Loucy (cell line): ENCODE data around the gene GNAZ.

Experiments
- H2AFZ ChIP-seq: fragments of 200-600 bp; sonication (generic); 2 replicates; pipeline ENCODE4 v1.6.0; 2016; ENCODE audit warnings: antibody characterized with exemption, mild to moderate bottlenecking, low read length, moderate library complexity
- H3F3A ChIP-seq: fragments of 200-600 bp; 2 replicates; pipeline ENCODE4 v1.6.0; 2016; ENCODE audit warnings: antibody characterized with exemption, low read depth, mild to moderate bottlenecking
- H3K27me3 ChIP-seq: fragments of 200-600 bp; sonication (generic); 2 replicates; pipeline ENCODE4 v1.6.1; 2014; ENCODE audit warnings: low read length, mild to moderate bottlenecking; ENCODE audit not compliant: insufficient read depth, poor library complexity, severe bottlenecking
- H3K36me3 ChIP-seq: fragments of 200-600 bp; sonication (generic); 2 replicates; pipeline ENCODE4 v1.6.1; 2016; ENCODE audit warnings: low read length; ENCODE audit not compliant: insufficient read depth
- H3K4me1 ChIP-seq: fragments of 200-600 bp; sonication (generic); 2 replicates; pipeline ENCODE4 v1.5.1; 2014; ENCODE audit warnings: low read length, mild to moderate bottlenecking; ENCODE audit not compliant: insufficient read depth, poor library complexity, severe bottlenecking
- H3K4me2 ChIP-seq: fragments of 200-600 bp; sonication (generic); 2 replicates; pipeline ENCODE4 v1.6.0; 2014; ENCODE audit warnings: antibody characterized with exemption, low read length, low read depth, mild to moderate bottlenecking; ENCODE audit not compliant: poor library complexity, severe bottlenecking
- H3K4me3 ChIP-seq: fragments of 200-600 bp; sonication (generic); 2 replicates; pipeline ENCODE4 v1.5.1; 2014; ENCODE audit warnings: low read length, mild to moderate bottlenecking, mixed read lengths; ENCODE audit not compliant: poor library complexity, severe bottlenecking
- H3K79me2 ChIP-seq: fragments of 200-600 bp; sonication (generic); 2 replicates; pipeline ENCODE4 v1.6.1; 2014; ENCODE audit warnings: low read length; ENCODE audit not compliant: insufficient read depth
- H3K9ac ChIP-seq: fragments of 200-600 bp; sonication (generic); 2 replicates; pipeline ENCODE4 v1.6.0; 2014; ENCODE audit warnings: mild to moderate bottlenecking, low read depth, low read length, moderate library complexity; ENCODE audit not compliant: poor library complexity, severe bottlenecking
- H3K9me2 ChIP-seq: fragments of 200-600 bp; sonication (generic); replicated peaks from 2 replicates; pipeline ENCODE4 v1.6.1; 2016; ENCODE audit warnings: low read depth, low read length, mixed read lengths
- H3K9me3 ChIP-seq: fragments of 200-600 bp; sonication (generic); 2 replicates; pipeline ENCODE4 v1.6.1; 2014; ENCODE audit warnings: mild to moderate bottlenecking, antibody characterized with exemption, low read length, low read depth; ENCODE audit not compliant: insufficient read depth
- H4K20me1 ChIP-seq: fragments of 200-600 bp; sonication (generic); 2 replicates; pipeline ENCODE4 v1.6.0; 2014; ENCODE audit warnings: antibody characterized with exemption, low read length, mild to moderate bottlenecking; ENCODE audit not compliant: insufficient read depth, poor library complexity, severe bottlenecking
- EZH2phosphoT487 ChIP-seq: fragments of 200-600 bp; IDR thresholded peaks from 2 replicates; pipeline ENCODE4 v1.6.1; 2018; ENCODE audit warnings: antibody characterized with exemption, mild to moderate bottlenecking, moderate library complexity, borderline replicate concordance
- TF ChIP-seq, protein P1 (sequence below): fragments of 200-600 bp; sonication (generic); conservative IDR thresholded peaks from 2 replicates; pipeline ENCODE4 v1.5.1; 2014; ENCODE audit warnings: mild to moderate bottlenecking, antibody characterized with exemption, low read length

The GNAZ gene

GRCh38 chr22:23071230-23072076, 1.1 kb downstream of the GNAZ start:
- H3K9ac ChIP-seq = no peak overlapping the region
- H2AFZ ChIP-seq = no peak overlapping the region
- H4K20me1 ChIP-seq = no peaks in the 10 kb centered on the region
- no peaks in the 10 kb centered on the region for H3K36me3 ChIP-seq
- H3K27me3 ChIP-seq = no peaks in the 10 kb centered on the region
- no peaks in the 10 kb centered on the region for H3K9me2 ChIP-seq
- peak overlapping the region; percentile 74 for H3K4me2 ChIP-seq
- H3K4me3 ChIP-seq = peak overlapping the region; percentile 72
- H3K79me2 ChIP-seq = no peaks in the 10 kb centered on the region
- H3K9me3 ChIP-seq = no peaks in the 10 kb centered on the region
- H3K4me1 ChIP-seq = peaks cover 12% of the 10 kb centered on the region
- TF ChIP-seq, protein P1, sequence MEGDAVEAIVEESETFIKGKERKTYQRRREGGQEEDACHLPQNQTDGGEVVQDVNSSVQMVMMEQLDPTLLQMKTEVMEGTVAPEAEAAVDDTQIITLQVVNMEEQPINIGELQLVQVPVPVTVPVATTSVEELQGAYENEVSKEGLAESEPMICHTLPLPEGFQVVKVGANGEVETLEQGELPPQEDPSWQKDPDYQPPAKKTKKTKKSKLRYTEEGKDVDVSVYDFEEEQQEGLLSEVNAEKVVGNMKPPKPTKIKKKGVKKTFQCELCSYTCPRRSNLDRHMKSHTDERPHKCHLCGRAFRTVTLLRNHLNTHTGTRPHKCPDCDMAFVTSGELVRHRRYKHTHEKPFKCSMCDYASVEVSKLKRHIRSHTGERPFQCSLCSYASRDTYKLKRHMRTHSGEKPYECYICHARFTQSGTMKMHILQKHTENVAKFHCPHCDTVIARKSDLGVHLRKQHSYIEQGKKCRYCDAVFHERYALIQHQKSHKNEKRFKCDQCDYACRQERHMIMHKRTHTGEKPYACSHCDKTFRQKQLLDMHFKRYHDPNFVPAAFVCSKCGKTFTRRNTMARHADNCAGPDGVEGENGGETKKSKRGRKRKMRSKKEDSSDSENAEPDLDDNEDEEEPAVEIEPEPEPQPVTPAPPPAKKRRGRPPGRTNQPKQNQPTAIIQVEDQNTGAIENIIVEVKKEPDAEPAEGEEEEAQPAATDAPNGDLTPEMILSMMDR = no peak
- TF ChIP-seq EZH2phosphoT487 = no peak
- no peaks in the 10 kb centered on the region for H3F3A ChIP-seq

DNA sequence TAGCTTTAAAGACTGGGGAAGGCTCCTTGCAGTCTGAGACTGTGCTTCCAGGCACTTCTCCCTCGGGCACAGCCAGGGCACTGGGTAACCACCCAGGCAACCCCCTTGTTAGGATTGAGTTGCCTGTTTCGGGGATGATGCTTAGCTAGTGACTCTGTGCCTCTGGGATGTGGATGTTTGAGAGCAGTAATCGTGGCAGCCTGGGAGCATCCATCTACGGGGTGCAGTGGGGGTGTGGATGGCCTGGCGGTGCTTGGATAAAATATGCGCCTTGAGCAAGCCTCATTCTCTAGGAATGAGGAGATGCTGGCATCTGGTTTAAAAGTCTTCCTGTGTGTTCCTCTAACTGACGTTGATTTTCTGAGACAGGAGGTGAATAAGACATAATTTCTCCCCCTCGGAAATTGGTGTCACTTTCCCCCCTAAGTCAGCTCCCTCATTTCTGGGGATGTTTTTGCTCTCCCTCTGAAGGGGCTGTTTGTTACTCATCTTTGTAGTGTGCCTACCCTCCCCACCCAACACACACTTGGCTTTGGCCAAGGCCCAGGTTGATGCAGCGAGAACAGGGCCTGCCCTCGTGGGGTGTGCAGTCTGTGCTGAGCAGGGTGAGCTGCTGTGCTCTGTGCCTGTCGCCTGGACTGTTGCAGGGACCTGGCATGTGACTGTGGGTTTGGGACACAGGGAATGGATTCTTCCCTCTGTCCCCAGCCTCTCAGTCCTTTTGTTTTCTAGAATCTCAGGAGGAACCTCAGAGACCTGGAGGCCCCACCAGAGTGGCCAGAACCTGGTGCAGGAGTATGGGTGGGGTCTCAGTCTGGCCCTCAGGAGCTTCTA, 2.0 kb downstream of the GNAZ start:
- Histone ChIP-seq H3K4me3 (no peak overlapping the region), H3K9me3 (no peaks in the 10 kb centered on the region), H3K36me3 (no peaks in the 10 kb centered on the region), H3K9me2 (no peaks in the 10 kb centered on the region), H3F3A (no peaks in the 10 kb centered on the region), H3K79me2 (no peaks in the 10 kb centered on the region), H3K4me1 (peaks cover 12% of the 10 kb centered on the region), H3K9ac (no peak overlapping the region), H4K20me1 (no peaks in the 10 kb centered on the region), H3K27me3 (no peaks in the 10 kb centered on the region), H2AFZ (no peak overlapping the region), H3K4me2 (no peak overlapping the region)
- TF ChIP-seq EZH2phosphoT487 = no peak
- TF ChIP-seq, protein P1 = no peak

- no peak overlapping the region for H3K9ac ChIP-seq
- no peak overlapping the region for H3K4me2 ChIP-seq
- H4K20me1 ChIP-seq = no peaks in the 10 kb centered on the region
- peaks cover 12% of the 10 kb centered on the region for H3K4me1 ChIP-seq
- no peaks in the 10 kb centered on the region for H3K79me2 ChIP-seq
- H3K36me3 ChIP-seq = no peaks in the 10 kb centered on the region
- no peak overlapping the region for H2AFZ ChIP-seq
- no peaks in the 10 kb centered on the region for H3F3A ChIP-seq
- TF ChIP-seq, protein P1 = no peak
- no peak for TF ChIP-seq EZH2phosphoT487
- no peaks in the 10 kb centered on the region for H3K9me3 ChIP-seq
- H3K9me2 ChIP-seq = no peaks in the 10 kb centered on the region
- no peaks in the 10 kb centered on the region for H3K27me3 ChIP-seq
- H3K4me3 ChIP-seq = no peak overlapping the region
Measured at GRCh38 chr22:23072911-23073491, 2.7 kb downstream of the GNAZ start.
